Transverse colon (tissue), 4 donors: Measurements from ENCODE around the gene SLTM.

Experiments
- CTCF ChIP-seq, 5 experiments: fragments of 200-600 bp in 3 of 5; fragments of 450-650 bp in 2 of 5; sonication (generic) in 3 of 5; IDR thresholded peaks; 1 replicate in 2 of 5; 2 replicates in 3 of 5; pipeline ENCODE4 v1.5.1; 2016 to 2017; ENCODE audit warnings: antibody characterized with exemption in 5 of 5, inconsistent platforms in 3 of 5, mild to moderate bottlenecking in 2 of 5, moderate library complexity in 1 of 5
- EP300 ChIP-seq: sonication (generic); formaldehyde crosslinking; IDR thresholded peaks from one replicate; pipeline ENCODE4 v1.6.1; 2017; ENCODE audit warnings: antibody characterized with exemption, low read depth
- POLR2A ChIP-seq: fragments of 450-650 bp; IDR thresholded peaks from one replicate; pipeline ENCODE4 v1.6.1; 2016; ENCODE audit warnings: antibody characterized with exemption, mild to moderate bottlenecking, moderate library complexity
- POLR2AphosphoS5 ChIP-seq, 3 donors: sonication (generic); formaldehyde crosslinking; IDR thresholded peaks; one replicate each; pipeline ENCODE4 v1.6.1; 2016; ENCODE audit warnings: antibody characterized with exemption in 3 of 3

DNA sequence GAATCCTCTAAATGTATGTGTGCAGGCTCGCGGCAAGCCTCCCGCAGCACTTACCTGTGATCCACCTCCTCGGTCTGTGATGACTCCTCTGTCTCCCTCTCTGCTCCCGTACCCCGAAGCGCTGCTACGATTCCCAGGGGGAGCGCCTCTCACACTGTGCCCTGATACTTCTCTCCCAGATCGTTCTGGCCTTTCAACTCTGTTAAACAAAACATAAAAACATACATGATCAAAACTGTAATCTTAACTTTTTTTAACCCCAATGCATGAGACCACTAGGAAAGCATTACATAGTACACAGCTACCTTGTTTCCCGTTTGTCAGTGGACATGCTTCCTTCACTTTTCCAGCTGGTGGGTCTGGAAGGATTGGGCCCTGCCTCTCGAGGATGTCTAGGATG, 46.6 kb downstream of the SLTM start:
- TF ChIP-seq POLR2A, result no peak
- TF ChIP-seq POLR2AphosphoS5 (IDR thresholded peaks at IDR 0.05), result no peak
- TF ChIP-seq CTCF (IDR thresholded peaks at IDR 0.05), result no peak
- TF ChIP-seq EP300, result no peak
